Tibial nerve (tissue), 4 donors: ENCODE results near the gene HSF4.

Source experiments
- CTCF ChIP-seq, 5 experiments: fragments of 200-600 bp in 3 of 5; fragments of 450-650 bp in 2 of 5; sonication (generic) in 3 of 5; IDR thresholded peaks; one replicate each; pipeline ENCODE4 v1.5.1; 2016 to 2019; ENCODE audit warnings: antibody characterized with exemption in 5 of 5, mild to moderate bottlenecking in 3 of 5, moderate library complexity in 2 of 5
- EP300 ChIP-seq, 2 donors: sonication (generic); formaldehyde crosslinking; IDR thresholded peaks; one replicate each; pipeline ENCODE4 v1.6.1; 2017; ENCODE audit warnings: antibody characterized with exemption in 2 of 2, mild to moderate bottlenecking in 1 of 2
- POLR2A ChIP-seq, 2 donors: fragments of 450-650 bp; IDR thresholded peaks; one replicate each; pipeline ENCODE4 v1.6.1; 2017; ENCODE audit warnings: antibody characterized with exemption in 2 of 2, mild to moderate bottlenecking in 2 of 2, moderate library complexity in 2 of 2

GRCh38 chr16:67201411-67202345 is 37.1 kb downstream of the HSF4 start:
- TF ChIP-seq CTCF (IDR thresholded peaks at IDR 0.05): no peak
- no peak for TF ChIP-seq EP300 (IDR thresholded peaks at IDR 0.05)
- TF ChIP-seq POLR2A (IDR thresholded peaks at IDR 0.05): no peak
